Prostate gland (tissue), 2 donors: ENCODE data around the gene CHADL.

Experiments
- POLR2A ChIP-seq: fragments of 450-650 bp; IDR thresholded peaks from one replicate; pipeline ENCODE4 v1.6.1; 2016; ENCODE audit warnings: antibody characterized with exemption, mild to moderate bottlenecking
- POLR2AphosphoS5 ChIP-seq: sonication (generic); formaldehyde crosslinking; IDR thresholded peaks from one replicate; pipeline ENCODE4 v1.6.1; 2017; ENCODE audit warnings: antibody characterized with exemption
- TF ChIP-seq, protein P1 (sequence below), 4 experiments: fragments of 200-600 bp in 2 of 4; fragments of 450-650 bp in 2 of 4; sonication (generic) in 2 of 4; IDR thresholded peaks; 1 replicate in 3 of 4; 2 replicates in 1 of 4; pipeline ENCODE4 v1.5.1; 2016 to 2019; ENCODE audit warnings: antibody characterized with exemption in 4 of 4, mild to moderate bottlenecking in 2 of 4, moderate library complexity in 2 of 4

DNA sequence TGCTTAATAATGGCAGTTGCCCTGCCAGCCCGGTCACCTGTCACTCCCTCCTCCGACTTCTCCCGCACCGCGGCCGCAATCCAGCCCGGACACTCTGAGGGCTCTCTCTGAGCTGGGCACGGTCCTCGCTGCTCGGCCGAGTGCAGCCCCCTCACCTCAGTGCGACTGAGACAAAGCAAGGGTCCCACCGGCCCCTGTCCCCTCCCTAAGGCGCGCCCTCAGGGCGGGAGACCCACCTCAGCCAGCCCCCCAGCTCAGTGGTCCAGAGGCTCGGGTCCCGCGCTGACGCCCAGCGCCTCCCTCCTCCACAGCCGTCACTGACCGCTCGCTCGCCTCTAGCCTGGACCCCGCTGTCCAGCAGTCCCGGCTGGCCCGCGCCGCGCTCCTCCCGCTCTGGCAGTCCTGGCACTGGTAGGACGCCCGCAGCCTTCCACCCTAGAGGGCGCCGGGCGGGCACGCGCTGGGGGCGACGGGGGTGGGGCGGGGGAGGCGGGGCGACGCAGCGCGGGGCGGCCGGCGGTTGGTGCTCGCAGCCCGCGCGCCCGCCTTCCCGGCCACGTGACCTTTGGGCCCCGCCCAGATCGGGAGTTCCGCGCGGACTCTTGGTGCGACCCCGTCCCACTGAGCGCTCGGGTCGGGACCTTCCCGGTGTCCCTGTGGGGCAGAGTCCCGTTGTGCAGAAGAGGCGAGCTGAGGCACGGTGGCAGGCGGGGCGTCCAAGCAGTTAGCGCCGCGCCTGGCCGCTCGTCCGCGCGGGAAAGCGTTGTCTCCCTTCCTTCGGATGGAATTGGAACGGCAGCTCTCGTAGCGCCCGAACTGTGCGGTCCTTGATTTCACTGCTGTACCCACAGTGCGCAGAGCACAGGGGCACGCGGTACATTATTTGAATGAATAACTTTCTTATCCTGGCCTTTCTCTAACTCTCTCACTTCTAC is 43.4 kb downstream of the CHADL start:
- peak; percentile 25 for TF ChIP-seq POLR2A
- TF ChIP-seq, protein P1, sequence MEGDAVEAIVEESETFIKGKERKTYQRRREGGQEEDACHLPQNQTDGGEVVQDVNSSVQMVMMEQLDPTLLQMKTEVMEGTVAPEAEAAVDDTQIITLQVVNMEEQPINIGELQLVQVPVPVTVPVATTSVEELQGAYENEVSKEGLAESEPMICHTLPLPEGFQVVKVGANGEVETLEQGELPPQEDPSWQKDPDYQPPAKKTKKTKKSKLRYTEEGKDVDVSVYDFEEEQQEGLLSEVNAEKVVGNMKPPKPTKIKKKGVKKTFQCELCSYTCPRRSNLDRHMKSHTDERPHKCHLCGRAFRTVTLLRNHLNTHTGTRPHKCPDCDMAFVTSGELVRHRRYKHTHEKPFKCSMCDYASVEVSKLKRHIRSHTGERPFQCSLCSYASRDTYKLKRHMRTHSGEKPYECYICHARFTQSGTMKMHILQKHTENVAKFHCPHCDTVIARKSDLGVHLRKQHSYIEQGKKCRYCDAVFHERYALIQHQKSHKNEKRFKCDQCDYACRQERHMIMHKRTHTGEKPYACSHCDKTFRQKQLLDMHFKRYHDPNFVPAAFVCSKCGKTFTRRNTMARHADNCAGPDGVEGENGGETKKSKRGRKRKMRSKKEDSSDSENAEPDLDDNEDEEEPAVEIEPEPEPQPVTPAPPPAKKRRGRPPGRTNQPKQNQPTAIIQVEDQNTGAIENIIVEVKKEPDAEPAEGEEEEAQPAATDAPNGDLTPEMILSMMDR (IDR thresholded peaks at IDR 0.05), result peak in 1 of 4 experiments; percentile 24
- TF ChIP-seq POLR2AphosphoS5, result peak; percentile 37
